G401.6 (cell line): Measurements from ENCODE around the gene FLNB.

ENCODE experiments used
- FAIRE-seq: peaks from 2 replicates; lab custom pipeline; 2012; peaks lifted over from hg19 to GRCh38; lab: Jason Lieb, UNC

FLNB gene

DNA sequence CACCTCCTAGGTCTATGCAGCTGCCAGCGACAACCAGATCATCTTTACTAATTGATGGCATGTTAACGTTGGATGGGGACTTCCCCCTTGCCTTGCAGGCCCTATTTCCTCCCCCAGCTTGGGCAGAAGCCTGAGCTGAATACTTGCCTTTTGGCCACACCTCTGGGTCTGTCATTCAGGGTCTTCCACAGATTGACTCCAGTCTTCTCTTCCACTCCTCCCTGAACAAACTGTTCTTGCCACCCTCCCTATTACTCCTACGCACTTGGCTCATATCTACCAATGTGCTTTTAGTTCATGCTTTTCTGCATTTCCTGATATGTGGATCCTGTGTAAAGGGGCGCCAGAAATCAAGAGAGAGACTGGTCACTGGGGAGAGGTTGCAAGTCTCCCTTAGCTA, 129.1 kb downstream of the FLNB start:
- no peak for FAIRE-seq

GRCh38 chr3:58141766-58142345, 133.6 kb downstream of the FLNB start:
- FAIRE-seq = no peak

DNA sequence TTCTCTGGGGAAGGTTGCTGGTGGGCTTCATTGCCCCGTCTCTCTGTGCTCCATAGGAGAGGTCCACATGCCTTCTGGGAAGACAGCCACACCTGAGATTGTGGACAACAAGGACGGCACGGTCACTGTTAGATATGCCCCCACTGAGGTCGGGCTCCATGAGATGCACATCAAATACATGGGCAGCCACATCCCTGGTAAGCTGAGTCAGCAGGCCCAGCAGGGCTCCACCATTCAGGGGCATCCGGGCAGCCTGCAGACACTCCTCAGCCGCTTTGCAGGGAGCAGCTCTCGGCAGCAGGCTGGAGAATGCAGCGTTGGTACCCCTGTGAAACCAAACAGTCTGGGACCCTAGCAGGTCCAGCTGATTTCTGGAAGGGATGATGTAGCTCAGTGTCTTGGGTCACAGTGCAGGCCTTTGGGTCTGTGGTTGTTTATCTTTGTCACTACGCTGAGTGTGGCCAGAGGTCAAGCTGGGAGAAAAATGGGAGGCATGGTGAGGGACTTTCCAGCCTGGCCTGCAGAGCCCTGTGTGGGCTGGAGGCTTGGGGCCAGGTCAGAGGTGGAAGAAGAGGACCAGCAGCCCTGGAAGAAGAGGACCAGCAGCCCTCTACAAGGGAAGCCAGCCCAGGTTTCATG, 135.3 kb downstream of the FLNB start:
- FAIRE-seq = no peak

- no peak for FAIRE-seq
Observed at GRCh38 chr3:58144478-58145325, 136.5 kb downstream of the FLNB start.

GRCh38 chr3:58148049-58148448, 139.8 kb downstream of the FLNB start:
- no peak for FAIRE-seq

DNA sequence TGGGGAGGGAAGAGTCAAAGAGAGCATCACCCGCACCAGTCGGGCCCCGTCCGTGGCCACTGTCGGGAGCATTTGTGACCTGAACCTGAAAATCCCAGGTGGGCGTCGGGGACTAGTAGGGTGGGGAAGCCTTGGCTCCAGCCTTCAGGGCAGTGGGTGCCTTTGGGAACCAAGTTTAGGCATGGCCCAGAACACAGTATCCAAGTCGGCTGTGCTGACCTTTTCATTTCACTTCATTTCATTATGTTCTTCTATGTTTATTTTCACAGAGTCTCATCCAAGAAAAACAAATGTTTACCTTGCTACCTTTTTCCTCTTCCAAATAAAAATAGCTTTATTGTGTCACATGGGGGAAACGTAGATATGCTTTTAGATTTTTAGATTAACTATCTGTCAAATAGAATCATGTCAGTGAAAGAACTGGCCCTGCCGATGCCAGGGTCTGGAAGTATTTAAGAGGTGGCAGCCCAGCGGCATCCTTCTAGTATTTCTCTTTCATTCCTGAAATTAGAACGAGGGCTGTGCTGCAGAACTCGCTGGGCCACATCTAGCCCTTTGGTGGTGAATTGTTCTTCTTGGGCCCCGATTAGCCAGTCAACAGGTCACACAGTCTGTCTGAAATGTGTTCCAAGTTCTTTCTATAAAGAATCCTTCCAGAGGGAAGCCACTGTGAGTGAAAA, 142.0 kb downstream of the FLNB start:
- FAIRE-seq = no peak

GRCh38 chr3:58150810-58151199, 142.6 kb downstream of the FLNB start:
- FAIRE-seq = no peak

DNA sequence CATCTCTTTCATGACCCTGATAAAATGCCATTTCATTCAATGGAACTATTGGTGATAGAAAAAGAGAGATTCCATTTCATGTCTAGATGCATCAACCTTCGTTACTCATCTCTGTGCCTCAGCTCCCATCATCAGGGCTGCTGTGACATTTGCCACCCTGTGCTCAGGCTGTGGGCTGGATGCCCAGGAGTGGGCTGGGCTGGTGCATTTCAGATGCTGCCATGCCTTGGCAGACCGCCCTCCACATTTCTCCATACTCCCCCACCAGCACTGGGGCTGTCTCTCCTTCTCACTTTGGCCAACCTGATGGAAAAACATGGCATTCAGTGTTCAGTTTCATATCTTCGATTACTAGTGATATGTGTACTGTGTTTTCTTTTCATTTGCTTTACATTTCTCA, 143.4 kb downstream of the FLNB start:
- no peak for FAIRE-seq

GRCh38 chr3:58152225-58153015, 144.2 kb downstream of the FLNB start:
- no peak for FAIRE-seq

- FAIRE-seq = no peak
Observed at GRCh38 chr3:58153371-58153770, 145.1 kb downstream of the FLNB start.

GRCh38 chr3:58154626-58155449, 146.6 kb downstream of the FLNB start:
- no peak for FAIRE-seq

- no peak for FAIRE-seq
Observed at GRCh38 chr3:58155838-58156237, 147.6 kb downstream of the FLNB start.

GRCh38 chr3:58157700-58158099, 149.5 kb downstream of the FLNB start:
- FAIRE-seq = no peak

GRCh38 chr3:58158442-58159153, 150.4 kb downstream of the FLNB start:
- FAIRE-seq = no peak

GRCh38 chr3:58160399-58160798, 152.2 kb downstream of the FLNB start:
- FAIRE-seq = no peak

DNA sequence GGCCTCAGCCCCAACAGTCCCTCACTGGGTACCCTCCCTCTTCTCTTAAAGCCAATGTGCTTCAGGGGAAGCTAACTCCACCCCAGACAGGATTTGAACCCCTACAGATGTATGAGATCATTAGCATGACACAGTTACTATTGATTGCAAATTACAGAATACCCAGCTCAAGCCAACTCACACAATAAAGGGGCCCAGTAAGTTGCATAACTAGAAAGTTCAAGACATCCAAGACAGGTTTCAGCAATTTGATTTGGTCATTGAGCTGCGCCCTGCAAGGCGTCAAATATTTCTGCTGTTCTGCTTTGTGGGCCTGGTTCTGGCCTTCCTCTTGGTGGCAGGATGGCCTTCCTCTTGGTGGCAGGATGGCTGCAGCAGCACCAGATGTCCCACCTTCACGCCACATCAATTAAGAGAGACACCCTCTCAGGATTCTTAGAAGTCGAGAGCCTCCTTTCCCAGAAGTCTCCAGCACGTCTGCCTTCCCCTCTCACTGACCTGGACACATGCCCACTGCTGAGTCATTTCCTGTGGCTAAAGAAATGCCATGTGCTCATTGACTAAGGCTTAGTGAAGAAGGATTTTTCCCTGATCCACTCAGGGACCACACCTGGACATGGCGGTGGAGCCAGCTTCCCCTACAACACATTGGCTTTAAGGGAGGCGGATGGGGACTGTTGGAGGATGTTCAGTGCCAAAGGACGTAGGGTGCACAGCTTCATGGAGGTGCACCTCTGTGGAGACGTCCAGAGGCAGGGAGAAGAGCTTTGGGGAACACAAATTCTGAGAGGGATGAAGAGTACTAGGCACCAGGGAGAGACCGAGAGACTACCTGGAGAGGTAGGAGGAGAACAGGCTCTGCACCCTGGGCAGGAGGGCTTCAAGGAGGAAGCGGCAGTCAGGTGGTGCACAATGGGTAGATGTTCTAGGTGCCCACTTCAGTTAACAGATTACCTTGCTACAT, 153.5 kb downstream of the FLNB start:
- no peak for FAIRE-seq

DNA sequence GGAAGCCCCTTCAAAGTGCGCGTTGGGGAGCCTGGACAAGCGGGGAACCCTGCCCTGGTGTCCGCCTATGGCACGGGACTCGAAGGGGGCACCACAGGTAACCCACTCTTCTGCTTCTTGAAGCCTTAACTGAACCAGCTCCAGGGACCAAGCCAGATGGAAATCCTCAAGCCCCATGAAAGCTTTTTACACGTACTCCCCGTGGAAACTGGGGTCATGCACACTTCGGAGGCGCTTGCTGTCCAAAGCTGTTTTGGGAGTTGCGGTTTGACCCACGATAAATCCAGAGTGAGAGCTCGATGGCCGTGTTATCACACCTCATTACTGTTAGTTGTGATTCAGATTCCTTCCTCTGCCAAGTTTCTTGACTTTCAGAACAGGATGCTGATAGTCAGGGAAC, 155.0 kb downstream of the FLNB start:
- FAIRE-seq = no peak

DNA sequence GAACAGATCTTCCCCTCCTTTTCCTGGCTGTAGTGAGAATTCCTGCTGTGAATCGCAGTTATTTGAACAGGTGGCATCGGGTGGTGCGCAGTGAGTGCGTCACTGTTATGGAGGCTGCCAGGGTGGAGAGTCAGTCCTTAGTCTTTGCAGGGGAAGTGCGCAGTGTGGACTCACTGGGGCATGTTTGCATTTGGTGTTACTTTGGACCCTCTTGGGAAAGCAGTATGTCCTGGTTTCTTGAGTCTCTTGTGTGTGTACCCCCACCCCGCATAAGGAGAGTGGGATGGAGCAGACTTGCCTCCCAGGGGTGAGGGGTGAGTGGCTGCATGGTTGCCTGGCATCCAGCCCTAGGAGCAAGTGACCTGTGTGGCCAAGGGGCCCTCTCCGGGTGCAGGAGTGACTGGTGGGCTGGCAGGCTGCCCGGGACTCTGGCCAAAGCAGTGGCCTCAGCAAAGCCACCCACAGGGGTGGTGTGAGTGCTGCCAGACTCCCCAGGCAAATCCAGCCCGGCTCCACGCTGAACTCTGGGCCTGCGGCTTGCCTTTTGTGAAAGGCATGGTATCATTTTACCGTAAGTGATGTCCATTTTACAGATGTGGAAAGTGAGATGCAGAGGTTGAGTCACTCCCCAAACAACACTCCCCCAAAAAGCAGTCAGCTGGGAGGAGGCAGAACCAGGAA, 156.1 kb downstream of the FLNB start:
- no peak for FAIRE-seq
